Lung (tissue), 12 donors: ENCODE data around the gene CAPN13. TPM values are rescaled to one million over a fixed set of nuclear protein-coding genes. Genes with fewer than 3 reads are reported as not detected.

Source experiments
- ATAC-seq: fragments of 200-7000 bp; cut with Tn5 transposase; one replicate; pipeline ENCODE4 v1.9.1; 2020; ENCODE audit warnings: moderate number of reproducible peaks; ENCODE audit not compliant: insufficient read depth, low FRiP score
- DNase-seq, 3 donors: peaks; one replicate each; pipeline ENCODE4 v3.0.0-alpha.2; 2013 to 2017
- H3K27ac ChIP-seq, 2 donors: one replicate each; pipeline ENCODE4 v1.5.1; 2013; ENCODE audit warnings: mild to moderate bottlenecking in 2 of 2, moderate library complexity in 2 of 2, control low read depth in 1 of 2, inconsistent platforms in 1 of 2, low read depth in 1 of 2, low read length in 1 of 2
- H3K27me3 ChIP-seq, 3 donors: one replicate each; pipeline ENCODE4 v1.5.1; 2013; ENCODE audit warnings: low read length in 2 of 3; ENCODE audit not compliant: control insufficient read depth in 3 of 3, insufficient read depth in 3 of 3
- H3K36me3 ChIP-seq, 4 donors: one replicate each; pipeline ENCODE4 v1.5.1; 2013; ENCODE audit warnings: low read length in 4 of 4, mild to moderate bottlenecking in 1 of 4, moderate library complexity in 1 of 4; ENCODE audit not compliant: control insufficient read depth in 4 of 4, insufficient read depth in 4 of 4
- H3K4me1 ChIP-seq, 5 donors: one replicate each; pipeline ENCODE4 v1.5.1; 2013; ENCODE audit warnings: low read length in 5 of 5, mild to moderate bottlenecking in 2 of 5, moderate library complexity in 1 of 5; ENCODE audit not compliant: control insufficient read depth in 5 of 5, insufficient read depth in 5 of 5
- H3K4me3 ChIP-seq: one replicate; pipeline ENCODE4 v1.5.1; 2013; ENCODE audit warnings: mild to moderate bottlenecking, control low read depth, moderate library complexity
- H3K9ac ChIP-seq, 2 donors: one replicate each; pipeline ENCODE4 v1.5.1; 2013; ENCODE audit warnings: low read length in 2 of 2, control low read depth in 1 of 2; ENCODE audit not compliant: insufficient read depth in 1 of 2
- H3K9me3 ChIP-seq, 4 donors: one replicate each; pipeline ENCODE4 v1.5.1; 2013; ENCODE audit warnings: low read length in 3 of 4, mild to moderate bottlenecking in 1 of 4, moderate library complexity in 1 of 4; ENCODE audit not compliant: control insufficient read depth in 4 of 4, insufficient read depth in 3 of 4
- WGBS, 2 donors: extraction: QIAGEN DNeasy Blood & Tissue Kit; methylation state at CpG; one replicate each; pipeline ENCODE4 v1.1.7; 2013; 5-methylcytosine and 5-hydroxymethylcytosine counted together
- polyA plus RNA-seq, 2 donors: library from polyadenylated mRNA; stranded (reverse); fragments of 200-250 nt; gene quantifications; one replicate each; pipeline ENCODE4 v1.2.1, GENCODE V29; 2013
- total RNA-seq, 2 donors: library from RNA; depleted of rRNA in 1 of 2; stranded (reverse); fragments of >200 nt in 1 of 2; gene quantifications; one replicate each; pipeline ENCODE4 v1.2.1, GENCODE V29; 2014 to 2021
- TF ChIP-seq, protein P1 (sequence below): IDR thresholded peaks from 2 replicates; pipeline ENCODE4 v1.5.1; 2012; ENCODE audit warnings: mild to moderate bottlenecking; ENCODE audit errors: control extremely low read depth, extremely low read depth
- donor health status: control.
- donor health status: control.
- donor health status: Bipolar disorder and iron deficiency.
- donor health status: healthy.
- donor health status: DM: yes; HTN: yes; CAD: no.

The CAPN13 gene
- total and polyA plus RNA-seq, 4 donors = 6.6 to 31.6 (median 8.2) TPM

DNA sequence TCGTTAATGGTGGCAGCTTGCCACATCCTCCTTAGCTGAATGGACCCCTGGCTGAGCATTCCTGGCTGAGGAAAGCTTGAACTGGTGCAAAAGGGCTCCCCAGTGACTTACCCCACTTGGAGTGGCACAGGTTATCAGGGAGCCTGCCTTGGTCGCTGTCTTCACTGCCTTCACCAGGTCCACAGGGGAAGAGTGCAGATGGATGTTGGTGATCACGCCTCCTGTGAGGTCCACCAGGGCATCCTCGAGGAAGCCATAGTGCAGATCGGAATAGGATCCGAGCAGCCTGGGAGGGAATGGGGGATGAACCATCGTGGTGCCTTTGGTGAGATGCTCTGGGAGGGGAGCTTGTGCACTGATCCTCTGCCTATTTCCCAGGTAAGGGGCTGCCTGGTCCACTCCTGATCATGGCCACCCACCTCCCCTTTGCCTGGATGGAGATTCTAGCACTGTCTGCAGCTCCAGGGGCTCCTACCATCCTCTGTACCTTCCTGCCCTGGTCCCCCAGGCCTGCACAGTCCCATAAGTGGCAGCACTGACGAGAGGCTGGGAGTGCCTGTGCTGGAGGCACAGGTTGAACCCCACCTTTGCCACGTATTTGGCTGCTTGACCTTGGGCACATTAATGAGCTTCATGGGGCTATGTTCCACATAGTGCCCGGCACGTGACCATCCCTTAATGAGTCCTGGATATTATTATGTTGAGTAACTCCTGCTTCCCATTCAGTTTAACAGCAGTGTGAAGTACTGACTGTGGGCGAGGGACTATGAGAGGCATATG is 43.0 kb downstream of the CAPN13 start:
- Histone ChIP-seq H3K4me3 (no peak overlapping the region), H3K27me3 (peaks cover 0 to under 1% (median 0%) of the 10 kb centered on the region in 3 donors), H3K4me1 (no peaks in the 10 kb centered on the region), H3K36me3 (no peaks in the 10 kb centered on the region), H3K9ac (no peak overlapping the region), H3K9me3 (no peaks in the 10 kb centered on the region), H3K27ac (no peak overlapping the region)
- TF ChIP-seq, protein P1, sequence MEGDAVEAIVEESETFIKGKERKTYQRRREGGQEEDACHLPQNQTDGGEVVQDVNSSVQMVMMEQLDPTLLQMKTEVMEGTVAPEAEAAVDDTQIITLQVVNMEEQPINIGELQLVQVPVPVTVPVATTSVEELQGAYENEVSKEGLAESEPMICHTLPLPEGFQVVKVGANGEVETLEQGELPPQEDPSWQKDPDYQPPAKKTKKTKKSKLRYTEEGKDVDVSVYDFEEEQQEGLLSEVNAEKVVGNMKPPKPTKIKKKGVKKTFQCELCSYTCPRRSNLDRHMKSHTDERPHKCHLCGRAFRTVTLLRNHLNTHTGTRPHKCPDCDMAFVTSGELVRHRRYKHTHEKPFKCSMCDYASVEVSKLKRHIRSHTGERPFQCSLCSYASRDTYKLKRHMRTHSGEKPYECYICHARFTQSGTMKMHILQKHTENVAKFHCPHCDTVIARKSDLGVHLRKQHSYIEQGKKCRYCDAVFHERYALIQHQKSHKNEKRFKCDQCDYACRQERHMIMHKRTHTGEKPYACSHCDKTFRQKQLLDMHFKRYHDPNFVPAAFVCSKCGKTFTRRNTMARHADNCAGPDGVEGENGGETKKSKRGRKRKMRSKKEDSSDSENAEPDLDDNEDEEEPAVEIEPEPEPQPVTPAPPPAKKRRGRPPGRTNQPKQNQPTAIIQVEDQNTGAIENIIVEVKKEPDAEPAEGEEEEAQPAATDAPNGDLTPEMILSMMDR = no peak
- WGBS, 2 donors = 86 to 95% methylated on average over 12 of the region's 12 CpGs
- no peak for ATAC-seq
- DNase-seq = no peak

DNA sequence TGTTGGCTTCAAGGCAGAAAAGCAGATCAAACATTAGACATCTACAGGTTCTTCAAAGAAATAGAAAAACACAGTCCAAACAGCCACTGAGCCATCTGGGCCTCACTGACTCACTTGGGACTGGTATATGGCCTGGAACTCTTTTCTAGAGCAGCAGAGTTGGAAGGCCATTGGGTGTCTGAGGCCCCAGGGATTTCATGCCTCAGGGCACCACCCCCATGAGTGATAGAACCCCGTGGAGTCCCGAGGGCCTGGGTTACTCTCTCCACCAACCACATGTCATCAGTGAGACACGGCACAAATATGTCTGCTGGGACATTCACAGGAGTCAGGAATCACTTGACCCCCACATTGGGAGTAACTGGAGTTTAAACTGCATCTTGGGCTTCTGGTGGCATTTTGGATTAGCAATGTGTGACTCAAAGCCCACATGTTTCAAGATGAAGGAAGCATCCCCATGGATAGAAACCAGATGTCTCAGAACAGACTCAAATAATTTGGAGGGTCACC is 44.0 kb downstream of the CAPN13 start:
- DNase-seq (no peak), ATAC-seq (no peak)
- 88 to 92% methylated on average over 3 of the region's 3 CpGs for WGBS, 2 donors

DNA sequence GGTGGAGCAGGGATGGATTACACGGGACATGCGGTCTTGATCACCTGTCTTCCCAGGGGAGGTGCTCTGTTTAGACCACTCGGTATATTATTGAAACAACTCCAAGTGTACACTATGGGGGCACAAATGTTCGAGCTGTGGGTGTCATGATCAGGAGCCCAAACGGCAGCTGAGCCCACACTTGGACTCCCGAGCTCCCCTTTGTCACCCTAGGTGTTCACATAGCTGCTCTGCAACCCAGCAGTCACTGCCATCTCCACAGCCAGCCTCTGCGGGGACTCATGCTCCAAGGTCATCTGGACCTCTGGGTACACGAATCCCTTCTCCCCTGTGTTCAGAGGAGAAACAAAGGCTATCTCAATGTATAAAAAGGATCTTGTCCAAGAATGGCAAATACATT is 46.0 kb downstream of the CAPN13 start:
- Histone ChIP-seq H3K27me3 (peaks cover 0 to 9% (median 2%) of the 10 kb centered on the region in 3 donors), H3K4me3 (no peak overlapping the region), H3K9me3 (no peaks in the 10 kb centered on the region), H3K36me3 (no peaks in the 10 kb centered on the region), H3K9ac (no peak overlapping the region), H3K4me1 (no peaks in the 10 kb centered on the region), H3K27ac (no peak overlapping the region)
- TF ChIP-seq, protein P1 = no peak
- ATAC-seq = no peak
- WGBS, 2 donors = 86 to 91% methylated on average over 8 of the region's 8 CpGs
- DNase-seq = no peak

More for the DNA sequence above, 44.0 kb downstream of the CAPN13 start:
- H3K9me3 ChIP-seq = no peaks in the 10 kb centered on the region
- no peak overlapping the region for H3K9ac ChIP-seq
- no peaks in the 10 kb centered on the region for H3K36me3 ChIP-seq
- H3K27me3 ChIP-seq = peaks cover 0 to 9% (median 1%) of the 10 kb centered on the region in 3 donors
- H3K4me3 ChIP-seq = no peak overlapping the region
- no peak overlapping the region for H3K27ac ChIP-seq
- no peaks in the 10 kb centered on the region for H3K4me1 ChIP-seq
- TF ChIP-seq, protein P1 = no peak
